HepG2 (cell line): Measurements from ENCODE around the gene CHST12. TPM values are rescaled to one million over a fixed set of nuclear protein-coding genes. Genes with fewer than 3 reads are reported as not detected.

Experiments used
- ARHGAP35 ChIP-seq: sonication (generic); formaldehyde crosslinking; IDR thresholded peaks from 2 replicates; pipeline ENCODE4 v1.9.0; 2022; ENCODE audit warnings: mild to moderate bottlenecking, inconsistent platforms, moderate library complexity, missing genetic modification reagents, borderline replicate concordance
- ATAD3A ChIP-seq: sonication (generic); formaldehyde crosslinking; IDR thresholded peaks from 2 replicates; pipeline ENCODE4 v1.4.0; 2020; ENCODE audit warnings: missing genetic modification reagents
- FLYWCH1 ChIP-seq: sonication (generic); formaldehyde crosslinking; IDR thresholded peaks from 2 replicates; pipeline ENCODE4 v1.8.1; 2023; ENCODE audit warnings: mild to moderate bottlenecking, missing genetic modification reagents
- FOSL2 ChIP-seq: sonication (generic); formaldehyde crosslinking; IDR thresholded peaks from 2 replicates; pipeline ENCODE4 v1.4.0; 2020; ENCODE audit warnings: missing genetic modification reagents
- FOXK2 ChIP-seq: fragments of 450-650 bp; IDR thresholded peaks from 2 replicates; pipeline ENCODE4 v1.6.1; 2016
- GATA4 ChIP-seq: sonication (generic); IDR thresholded peaks from 2 replicates; pipeline ENCODE4 v1.6.1; 2016; ENCODE audit warnings: antibody characterized with exemption, low read depth, borderline replicate concordance
- HNRNPUL1 ChIP-seq: fragments of 200-400 bp; formaldehyde crosslinking; IDR thresholded peaks from 2 replicates; pipeline ENCODE4 v1.6.1; 2017; ENCODE audit warnings: low read depth, mild to moderate bottlenecking, low read length, moderate library complexity
- KAT8 ChIP-seq: IDR thresholded peaks from 2 replicates; pipeline ENCODE4 v1.6.1; 2016; ENCODE audit warnings: missing genetic modification reagents, missing compliant biosample characterization
- PAXIP1 ChIP-seq: sonication (generic); formaldehyde crosslinking; conservative IDR thresholded peaks from 2 replicates; pipeline ENCODE4 v1.4.0; 2020; ENCODE audit warnings: mild to moderate bottlenecking, missing genetic modification reagents, moderate library complexity
- POLR2AphosphoS5 ChIP-seq: IDR thresholded peaks from 2 replicates; pipeline ENCODE4 v1.6.1; 2012; ENCODE audit warnings: low read depth, low read length
- RBAK ChIP-seq: sonication (generic); formaldehyde crosslinking; IDR thresholded peaks from 2 replicates; pipeline ENCODE4 v1.5.1; 2020; ENCODE audit warnings: mild to moderate bottlenecking, missing genetic modification reagents
- RXRB ChIP-seq: IDR thresholded peaks from 2 replicates; pipeline ENCODE4 v1.6.1; 2016; ENCODE audit warnings: borderline replicate concordance, missing genetic modification reagents, missing compliant biosample characterization
- SAFB2 ChIP-seq: sonication (generic); formaldehyde crosslinking; IDR thresholded peaks from 2 replicates; pipeline ENCODE4 v1.5.1; 2020; ENCODE audit warnings: missing genetic modification reagents, low read depth, mild to moderate bottlenecking, borderline replicate concordance
- SRSF1 ChIP-seq: fragments of 200-400 bp; formaldehyde crosslinking; optimal IDR thresholded peaks from 2 replicates; pipeline ENCODE3; 2017; ENCODE audit warnings: mild to moderate bottlenecking, low read depth, low read length, moderate library complexity
- ZC3H13 ChIP-seq: sonication (generic); formaldehyde crosslinking; IDR thresholded peaks from 2 replicates; pipeline ENCODE4 v1.8.1; 2023; ENCODE audit warnings: mild to moderate bottlenecking, missing genetic modification reagents, moderate library complexity
- ZNF276 ChIP-seq: sonication (generic); formaldehyde crosslinking; IDR thresholded peaks from 2 replicates; pipeline ENCODE4 v1.4.0; 2020; ENCODE audit warnings: mild to moderate bottlenecking, low read depth, missing genetic modification reagents
- ZNF350 ChIP-seq: sonication (generic); formaldehyde crosslinking; IDR thresholded peaks from 2 replicates; pipeline ENCODE4 v1.4.0; 2020; ENCODE audit warnings: mild to moderate bottlenecking, low read depth, missing genetic modification reagents, borderline replicate concordance
- ZNF354B ChIP-seq: sonication (generic); formaldehyde crosslinking; IDR thresholded peaks from 2 replicates; pipeline ENCODE4 v1.8.0; 2022; ENCODE audit warnings: mild to moderate bottlenecking, missing genetic modification reagents
- ZNF431 ChIP-seq: sonication (generic); formaldehyde crosslinking; IDR thresholded peaks from 2 replicates; pipeline ENCODE4 v1.9.0; 2022; ENCODE audit warnings: missing genetic modification reagents, low read depth, mild to moderate bottlenecking, borderline replicate concordance
- ZNF713 ChIP-seq: sonication (generic); formaldehyde crosslinking; IDR thresholded peaks from 2 replicates; pipeline ENCODE4 v1.4.0; 2020; ENCODE audit warnings: mild to moderate bottlenecking, missing genetic modification reagents
- ZNF747 ChIP-seq: sonication (generic); formaldehyde crosslinking; IDR thresholded peaks from 2 replicates; pipeline ENCODE4 v1.8.1; 2023; ENCODE audit warnings: missing genetic modification reagents, mild to moderate bottlenecking, borderline replicate concordance
- ZNF749 ChIP-seq: sonication (generic); formaldehyde crosslinking; IDR thresholded peaks from 2 replicates; pipeline ENCODE4 v1.8.0; 2022; ENCODE audit warnings: mild to moderate bottlenecking, missing genetic modification reagents, moderate library complexity, borderline replicate concordance
- ZNF768 ChIP-seq: sonication (generic); formaldehyde crosslinking; IDR thresholded peaks from 2 replicates; pipeline ENCODE4 v1.4.0; 2020; ENCODE audit warnings: missing genetic modification reagents
- ZNF788 ChIP-seq: sonication (generic); formaldehyde crosslinking; IDR thresholded peaks from 2 replicates; pipeline ENCODE4 v1.5.0; 2020; ENCODE audit warnings: mild to moderate bottlenecking, missing genetic modification reagents, borderline replicate concordance
- ZNF839 ChIP-seq: sonication (generic); formaldehyde crosslinking; IDR thresholded peaks from 2 replicates; pipeline ENCODE4 v1.4.0; 2020; ENCODE audit warnings: missing genetic modification reagents, mild to moderate bottlenecking, borderline replicate concordance
- polyA plus RNA-seq, 8 experiments: library from polyadenylated mRNA; depleted of rRNA in 3 of 8; stranded (reverse) in 7 of 8; unstranded in 1 of 8; fragments of >200 nt; fragmentation: Illumina TruSeq in 4 of 8; extraction: Trizol in 4 of 8; gene quantifications; 2 replicates each; pipeline versions ENCODE4 v1.2.1 to v1.2.3, GENCODE V29; 2011 to 2016; ENCODE audit warnings: low read depth in 4 of 8, missing spikeins in 1 of 8, mixed read lengths in 1 of 8; ENCODE audit not compliant: insufficient read depth in 1 of 8
- total RNA-seq, 5 experiments: library from RNA; depleted of rRNA; stranded (reverse); fragments of >200 nt; fragmentation: Illumina TruSeq; extraction: Trizol; gene quantifications; 2 replicates each; pipeline ENCODE4 v1.2.3, GENCODE V29; 2016; ENCODE audit warnings: low read depth in 1 of 5

The CHST12 gene
- total and polyA plus RNA-seq, 2 of the 13 experiments (the other 11 are each of a cell fraction or from before 2014, with no cell fraction given) = 6.4 to 15.8 TPM

GRCh38 chr7:2403014-2403717, at the start of gene CHST12 (continued):
- 0 out of 2 replicates have a peak, but pooled peaks have one; percentile 35 for TF ChIP-seq SAFB2 (CRISPR knock-in tag)
- peak; percentile 80; the same call in 1 of the 2 replicates for TF ChIP-seq ZNF747
- no peak for TF ChIP-seq FOSL2 (CRISPR knock-in tag)
- TF ChIP-seq ARHGAP35 = peak; percentile 51; the same call in 1 of the 2 replicates
- TF ChIP-seq ZNF788 (CRISPR knock-in tag) = peak; percentile 57; the same call in 1 of the 2 replicates
- peak; percentile 67; the same call in 1 of the 2 replicates for TF ChIP-seq ZNF431 (CRISPR knock-in tag)
- no peak for TF ChIP-seq HNRNPUL1
- TF ChIP-seq ZNF768 = peak; percentile 100
- TF ChIP-seq PAXIP1 = peak; percentile 39
- peak; percentile 25; the same call in 1 of the 2 replicates for TF ChIP-seq GATA4
- TF ChIP-seq ZC3H13 (CRISPR knock-in tag) = peak; percentile 41; the same call in 1 of the 2 replicates
- TF ChIP-seq SRSF1 = peak; percentile 46
- TF ChIP-seq ZNF354B (CRISPR knock-in tag) = no peak
- no peak for TF ChIP-seq RBAK
- peak; percentile 71; the same call in 1 of the 2 replicates for TF ChIP-seq ZNF713 (CRISPR knock-in tag)
- TF ChIP-seq ZNF276 (CRISPR knock-in tag) = 0 out of 2 replicates have a peak, but pooled peaks have one; percentile 26
- peak; percentile 70; the same call in 1 of the 2 replicates for TF ChIP-seq FOXK2
- TF ChIP-seq ATAD3A (CRISPR knock-in tag) = no peak
- TF ChIP-seq ZNF839 (CRISPR knock-in tag) = no peak
- TF ChIP-seq POLR2AphosphoS5 = peak; percentile 87
- no peak for TF ChIP-seq RXRB (CRISPR knock-in tag)
- TF ChIP-seq ZNF350 (CRISPR knock-in tag) = peak; percentile 74; the same call in 1 of the 2 replicates
- no peak for TF ChIP-seq FLYWCH1 (CRISPR knock-in tag)
- no peak for TF ChIP-seq ZNF749
- TF ChIP-seq KAT8 (CRISPR knock-in tag) = peak; percentile 30; the same call in 1 of the 2 replicates
